Measurements from ENCODE around the gene GABBR2. TPM values are rescaled to one million over a fixed set of nuclear protein-coding genes. Genes with fewer than 3 reads are reported as not detected.

The GABBR2 gene
- total RNA-seq, 1 experiment from 2014 or later, result 6.3 TPM

DNA sequence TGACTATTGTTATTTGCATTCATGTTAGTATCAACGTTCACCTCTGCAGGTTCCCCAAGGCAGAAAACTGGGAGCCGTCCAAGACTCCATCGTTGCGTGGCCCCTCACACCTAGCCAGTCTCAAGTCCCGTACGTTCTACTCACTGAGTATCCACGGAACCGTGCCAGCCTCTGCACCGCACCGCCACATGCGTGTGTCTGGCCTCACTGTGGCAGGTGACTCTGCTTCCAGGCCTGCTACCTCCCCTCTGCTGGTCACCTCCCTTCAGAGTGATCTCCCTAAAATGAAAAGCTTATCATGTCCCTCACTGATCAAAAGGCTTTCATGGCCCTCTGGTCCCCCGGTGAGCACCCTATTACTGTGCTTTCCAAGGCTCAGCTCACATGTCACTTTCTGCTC, 108.1 kb downstream of the GABBR2 start:
- intact Hi-C loops (cut with micrococcal nuclease; ENCODE audit: unreplicated experiment), result no loop called here

DNA sequence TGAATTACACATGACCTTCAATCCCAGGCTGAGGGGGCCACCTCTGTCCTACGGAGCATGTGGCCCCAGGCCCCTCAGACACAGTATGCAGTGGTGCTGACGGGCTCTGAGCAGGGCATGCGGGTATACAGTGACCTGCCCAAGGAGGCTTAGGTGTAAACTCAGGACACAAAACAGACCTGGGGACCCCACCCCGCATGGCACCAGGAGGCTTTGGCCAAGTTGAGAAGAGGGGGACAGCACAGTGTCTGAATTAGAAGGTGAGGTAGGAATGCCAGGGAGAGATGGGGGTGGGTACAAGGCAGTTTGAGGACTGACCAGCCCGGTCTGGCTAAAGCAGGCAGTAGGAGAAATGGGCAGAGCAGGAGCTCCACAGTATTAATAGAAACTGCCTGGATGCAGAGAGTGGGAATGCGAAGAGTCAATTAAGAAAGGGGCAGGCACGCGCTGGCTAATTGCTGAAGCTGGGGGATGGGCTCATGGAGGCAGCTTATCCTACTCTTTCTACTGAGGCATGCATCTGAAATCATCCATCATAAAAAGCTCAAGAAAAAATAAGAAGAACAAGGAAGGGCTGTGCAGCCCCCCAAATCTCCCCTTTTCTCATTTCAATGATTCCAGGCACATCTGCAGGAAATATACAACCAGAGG, 109.0 kb downstream of the GABBR2 start:
- intact Hi-C loops (cut with micrococcal nuclease; ENCODE audit: unreplicated experiment) (no loop called here), in situ Hi-C loops (cut with HindIII; ENCODE audit: low pct_unique_long_range_greater_than_20kb, low sequenced_read_pairs) (no loop called here)
- Histone ChIP-seq H3K9me3 (ENCODE audit: control insufficient read depth, insufficient read depth, low read depth, low read length) (no peaks in the 10 kb centered on the region), H3K36me3 (ENCODE audit: control insufficient read depth, insufficient read depth, low read length) (no peaks in the 10 kb centered on the region), H3K27me3 (ENCODE audit: control insufficient read depth, insufficient read depth, low read length) (no peaks in the 10 kb centered on the region), H3K4me1 (ENCODE audit: control insufficient read depth, insufficient read depth, low read length) (no peaks in the 10 kb centered on the region), H3K4me3 (ENCODE audit: low read depth in 2 of 2, low read length in 2 of 2) (no peak overlapping the region), H3K27ac (ENCODE audit: low read length) (no peak overlapping the region)
- TF ChIP-seq SIN3A (IDR thresholded peaks at IDR 0.05; ENCODE audit: borderline replicate concordance, insufficient read depth, low read depth, low read length), result no peak
- no peak for TF ChIP-seq POLR2AphosphoS5 (IDR thresholded peaks at IDR 0.05; ENCODE audit: low read depth, low read length)
- TF ChIP-seq, protein P1, sequence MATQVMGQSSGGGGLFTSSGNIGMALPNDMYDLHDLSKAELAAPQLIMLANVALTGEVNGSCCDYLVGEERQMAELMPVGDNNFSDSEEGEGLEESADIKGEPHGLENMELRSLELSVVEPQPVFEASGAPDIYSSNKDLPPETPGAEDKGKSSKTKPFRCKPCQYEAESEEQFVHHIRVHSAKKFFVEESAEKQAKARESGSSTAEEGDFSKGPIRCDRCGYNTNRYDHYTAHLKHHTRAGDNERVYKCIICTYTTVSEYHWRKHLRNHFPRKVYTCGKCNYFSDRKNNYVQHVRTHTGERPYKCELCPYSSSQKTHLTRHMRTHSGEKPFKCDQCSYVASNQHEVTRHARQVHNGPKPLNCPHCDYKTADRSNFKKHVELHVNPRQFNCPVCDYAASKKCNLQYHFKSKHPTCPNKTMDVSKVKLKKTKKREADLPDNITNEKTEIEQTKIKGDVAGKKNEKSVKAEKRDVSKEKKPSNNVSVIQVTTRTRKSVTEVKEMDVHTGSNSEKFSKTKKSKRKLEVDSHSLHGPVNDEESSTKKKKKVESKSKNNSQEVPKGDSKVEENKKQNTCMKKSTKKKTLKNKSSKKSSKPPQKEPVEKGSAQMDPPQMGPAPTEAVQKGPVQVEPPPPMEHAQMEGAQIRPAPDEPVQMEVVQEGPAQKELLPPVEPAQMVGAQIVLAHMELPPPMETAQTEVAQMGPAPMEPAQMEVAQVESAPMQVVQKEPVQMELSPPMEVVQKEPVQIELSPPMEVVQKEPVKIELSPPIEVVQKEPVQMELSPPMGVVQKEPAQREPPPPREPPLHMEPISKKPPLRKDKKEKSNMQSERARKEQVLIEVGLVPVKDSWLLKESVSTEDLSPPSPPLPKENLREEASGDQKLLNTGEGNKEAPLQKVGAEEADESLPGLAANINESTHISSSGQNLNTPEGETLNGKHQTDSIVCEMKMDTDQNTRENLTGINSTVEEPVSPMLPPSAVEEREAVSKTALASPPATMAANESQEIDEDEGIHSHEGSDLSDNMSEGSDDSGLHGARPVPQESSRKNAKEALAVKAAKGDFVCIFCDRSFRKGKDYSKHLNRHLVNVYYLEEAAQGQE (IDR thresholded peaks at IDR 0.05; ENCODE audit: insufficient read depth in 1 of 2, low read depth in 2 of 2, low read length in 1 of 2), result no peak
- TF ChIP-seq, protein P2, sequence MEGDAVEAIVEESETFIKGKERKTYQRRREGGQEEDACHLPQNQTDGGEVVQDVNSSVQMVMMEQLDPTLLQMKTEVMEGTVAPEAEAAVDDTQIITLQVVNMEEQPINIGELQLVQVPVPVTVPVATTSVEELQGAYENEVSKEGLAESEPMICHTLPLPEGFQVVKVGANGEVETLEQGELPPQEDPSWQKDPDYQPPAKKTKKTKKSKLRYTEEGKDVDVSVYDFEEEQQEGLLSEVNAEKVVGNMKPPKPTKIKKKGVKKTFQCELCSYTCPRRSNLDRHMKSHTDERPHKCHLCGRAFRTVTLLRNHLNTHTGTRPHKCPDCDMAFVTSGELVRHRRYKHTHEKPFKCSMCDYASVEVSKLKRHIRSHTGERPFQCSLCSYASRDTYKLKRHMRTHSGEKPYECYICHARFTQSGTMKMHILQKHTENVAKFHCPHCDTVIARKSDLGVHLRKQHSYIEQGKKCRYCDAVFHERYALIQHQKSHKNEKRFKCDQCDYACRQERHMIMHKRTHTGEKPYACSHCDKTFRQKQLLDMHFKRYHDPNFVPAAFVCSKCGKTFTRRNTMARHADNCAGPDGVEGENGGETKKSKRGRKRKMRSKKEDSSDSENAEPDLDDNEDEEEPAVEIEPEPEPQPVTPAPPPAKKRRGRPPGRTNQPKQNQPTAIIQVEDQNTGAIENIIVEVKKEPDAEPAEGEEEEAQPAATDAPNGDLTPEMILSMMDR (IDR thresholded peaks at IDR 0.05), result no peak
- TF ChIP-seq TCF7L2 (IDR thresholded peaks at IDR 0.05; ENCODE audit: low read depth, low read length), result no peak
- no peak for DNase-seq (ENCODE audit: low read depth, low spot score)
- no TSS peak for BruUV-seq (replicated peaks)
- ATAC-seq, result no peak
- ChIA-PET CTCF (no interaction called here), POLR2A (no interaction called here)

More for the DNA sequence above, 108.1 kb downstream of the GABBR2 start:
- H3K27ac ChIP-seq (ENCODE audit: low read length), result no peak overlapping the region
- POLR2A ChIA-PET, result no interaction called here
- H3K9me3 ChIP-seq (ENCODE audit: control insufficient read depth, insufficient read depth, low read depth, low read length), result no peaks in the 10 kb centered on the region
- DNase-seq (ENCODE audit: low read depth, low spot score) (no peak), ATAC-seq (no peak)
- H3K4me1 ChIP-seq (ENCODE audit: control insufficient read depth, insufficient read depth, low read length), result no peaks in the 10 kb centered on the region
- H3K4me3 ChIP-seq (ENCODE audit: low read depth in 2 of 2, low read length in 2 of 2), result no peak overlapping the region
- H3K36me3 ChIP-seq (ENCODE audit: control insufficient read depth, insufficient read depth, low read length), result no peaks in the 10 kb centered on the region
- CTCF ChIA-PET, result no interaction called here
- BruUV-seq (replicated peaks), result no TSS peak
- TF ChIP-seq SIN3A (IDR thresholded peaks at IDR 0.05; ENCODE audit: borderline replicate concordance, insufficient read depth, low read depth, low read length) (no peak), POLR2AphosphoS5 (IDR thresholded peaks at IDR 0.05; ENCODE audit: low read depth, low read length) (no peak), TCF7L2 (IDR thresholded peaks at IDR 0.05; ENCODE audit: low read depth, low read length) (no peak)
- TF ChIP-seq, protein P1 (IDR thresholded peaks at IDR 0.05; ENCODE audit: insufficient read depth in 1 of 2, low read depth in 2 of 2, low read length in 1 of 2), result no peak
- TF ChIP-seq, protein P2 (IDR thresholded peaks at IDR 0.05), result no peak
- in situ Hi-C loops (cut with HindIII; ENCODE audit: low pct_unique_long_range_greater_than_20kb, low sequenced_read_pairs), result no loop called here
- no peaks in the 10 kb centered on the region for H3K27me3 ChIP-seq (ENCODE audit: control insufficient read depth, insufficient read depth, low read length)
